ENCODE measurements around the gene TRIM73. TPM values are rescaled to one million over a fixed set of nuclear protein-coding genes. Genes with fewer than 3 reads are reported as not detected.
"Not testable (repeated sequence)": the region's sequence is repeated elsewhere in the genome, so short reads cannot be mapped to it uniquely, and the experiment has no call there.

TRIM73 gene
- polyA plus RNA-seq, 10 donors = 2.3 to 5.3 (median 2.8) TPM

DNA sequence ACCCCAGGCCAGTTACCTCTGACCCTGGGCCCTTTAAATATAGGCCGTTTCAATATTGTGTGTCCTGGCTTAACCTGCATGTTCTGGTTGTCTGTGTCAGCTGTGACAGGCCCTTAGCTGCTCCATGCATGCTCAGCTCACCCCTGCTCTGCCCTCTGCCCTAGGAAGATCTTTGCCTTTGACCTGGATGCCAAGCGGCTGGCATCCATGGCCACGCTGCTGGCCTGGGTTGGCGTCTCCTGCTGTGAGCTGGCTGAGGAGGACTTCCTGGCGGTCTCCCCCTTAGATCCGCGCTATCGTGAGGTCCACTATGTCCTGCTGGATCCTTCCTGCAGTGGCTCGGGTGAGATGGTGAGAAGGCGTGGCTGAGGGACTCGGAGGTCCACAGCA is 20.0 kb downstream of the TRIM73 start:
- DNase-seq = not testable (repeated sequence)

DNA sequence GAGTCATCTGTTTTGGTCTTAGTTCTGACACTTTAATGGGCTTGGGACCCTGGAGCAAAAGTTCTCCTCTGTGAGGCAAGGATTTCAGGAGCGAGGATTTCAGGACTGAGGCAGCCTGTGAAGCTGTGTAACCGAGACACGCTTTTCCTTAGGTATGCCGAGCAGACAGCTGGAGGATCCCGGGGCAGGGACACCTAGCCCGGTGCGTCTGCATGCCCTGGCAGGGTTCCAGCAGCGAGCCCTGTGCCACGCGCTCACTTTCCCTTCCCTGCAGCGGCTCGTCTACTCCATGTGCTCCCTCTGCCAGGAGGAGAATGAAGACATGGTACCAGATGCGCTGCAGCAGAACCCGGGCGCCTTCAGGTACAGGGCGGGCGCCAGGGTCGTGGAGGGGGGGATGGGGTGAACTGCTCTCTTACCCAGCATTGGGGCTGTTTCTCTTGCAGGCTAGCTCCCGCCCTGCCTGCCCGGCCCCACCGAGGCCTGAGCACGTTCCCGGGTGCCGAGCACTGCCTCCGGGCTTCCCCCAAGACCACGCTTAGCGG is 20.5 kb downstream of the TRIM73 start:
- DNase-seq = not testable (repeated sequence)

DNA sequence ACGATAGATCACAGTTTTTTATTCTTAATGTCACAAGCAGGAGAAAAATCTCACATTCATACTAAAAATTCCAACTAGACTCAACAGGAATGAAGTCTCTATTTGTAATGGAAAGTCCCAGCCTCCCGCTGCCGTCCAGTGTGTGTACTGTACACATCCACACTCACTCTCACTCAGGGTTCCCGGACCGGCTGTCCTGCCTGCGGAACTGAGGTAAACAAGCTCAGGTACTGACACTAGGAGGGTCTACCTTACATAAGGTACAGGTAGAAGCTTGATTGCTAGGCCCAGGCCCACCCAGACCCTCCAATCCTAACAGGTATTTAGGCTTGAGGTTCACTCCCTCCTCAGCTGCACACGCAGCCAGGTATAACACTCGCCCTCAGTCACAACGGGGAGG is 21.4 kb downstream of the TRIM73 start:
- not testable (repeated sequence) for DNase-seq

DNA sequence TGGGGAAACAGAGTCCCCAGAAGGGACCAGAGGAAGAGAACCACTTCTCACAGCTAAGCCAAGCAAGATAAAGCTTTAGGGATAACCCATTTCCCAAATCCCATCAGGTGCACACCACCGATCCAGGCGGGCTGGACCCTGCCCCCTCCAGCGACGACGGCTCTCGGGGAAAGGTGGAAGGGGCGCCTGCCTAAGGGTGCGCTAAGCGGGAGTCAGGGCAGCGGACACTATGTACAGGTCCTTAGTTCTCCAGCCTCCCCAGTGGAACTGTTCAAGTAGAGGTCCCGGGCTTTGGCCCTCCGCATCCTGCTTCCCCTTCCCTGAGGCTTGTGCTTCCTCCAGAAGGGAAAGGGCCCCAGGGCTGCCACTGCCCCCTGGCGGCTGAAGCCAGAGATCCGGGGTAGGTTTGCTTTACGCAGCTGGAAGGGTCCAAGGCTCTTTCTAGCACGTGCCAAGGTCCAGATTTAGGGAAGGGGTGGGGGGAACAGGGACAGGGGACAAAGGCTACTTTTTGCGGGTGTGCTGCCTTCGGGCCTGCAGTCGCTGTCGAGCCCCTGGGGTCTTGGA is 22.9 kb downstream of the TRIM73 start:
- DNase-seq = not testable (repeated sequence)

DNA sequence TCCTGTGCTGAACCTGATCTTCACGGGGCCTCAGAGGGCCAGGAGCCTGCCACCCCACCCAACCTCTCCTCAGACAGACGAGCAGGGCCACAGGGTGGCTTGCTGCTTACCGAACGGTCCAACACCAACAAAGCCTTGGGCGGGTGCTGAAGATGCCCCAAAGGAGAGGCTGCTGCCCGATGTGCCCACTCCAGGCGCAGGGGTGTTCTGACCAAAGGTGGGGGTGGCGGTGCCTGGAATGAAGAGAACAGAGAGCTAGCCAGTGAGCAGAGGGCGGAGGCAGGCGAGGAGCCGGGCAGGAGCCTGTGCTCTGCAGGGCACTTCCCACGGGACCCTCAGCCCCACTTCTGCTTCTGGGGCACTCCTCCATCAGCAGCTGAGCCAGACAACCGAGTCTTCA is 23.8 kb downstream of the TRIM73 start:
- DNase-seq = not testable (repeated sequence)

DNA sequence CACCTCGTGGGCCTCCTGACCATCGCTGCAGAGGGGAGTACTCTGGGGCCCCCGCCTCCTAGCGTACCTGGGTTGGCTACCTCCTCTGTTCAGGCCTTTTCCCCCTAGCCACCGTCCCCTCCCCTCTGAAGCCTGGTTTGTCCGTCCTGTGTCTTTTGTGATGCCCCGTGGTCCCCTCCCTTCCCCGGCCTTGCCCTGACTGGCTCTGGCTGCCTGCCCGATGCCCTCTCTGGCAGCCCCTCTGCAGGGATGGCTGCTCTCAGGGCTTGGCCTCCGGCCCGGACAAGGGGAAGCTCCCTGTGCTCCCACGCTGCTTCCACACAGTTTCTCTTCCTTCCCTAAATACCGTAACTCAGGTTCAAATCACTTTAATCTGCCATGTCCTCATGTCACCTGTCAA is 24.3 kb downstream of the TRIM73 start:
- DNase-seq = peak in 1 of 3 donors; percentile 4

DNA sequence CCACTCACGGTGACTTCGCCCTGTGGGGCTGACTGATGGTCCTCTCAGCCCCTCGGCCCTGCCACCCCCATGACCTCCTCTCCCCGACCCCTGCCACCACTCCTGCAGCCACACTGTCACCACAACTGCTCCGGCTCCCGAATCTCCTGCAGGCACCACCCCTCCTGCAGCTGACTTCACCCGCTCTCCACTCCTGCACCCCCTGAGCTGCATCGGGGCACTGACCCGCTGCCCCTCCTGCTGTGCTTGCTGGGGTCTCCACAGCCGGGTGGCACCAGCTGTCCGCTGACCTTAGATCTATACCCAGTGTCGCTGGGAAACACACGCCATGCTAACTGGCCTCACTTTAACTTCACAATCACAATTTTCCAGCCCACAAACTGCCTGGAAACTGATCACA is 24.7 kb downstream of the TRIM73 start:
- not testable (repeated sequence) for DNase-seq

DNA sequence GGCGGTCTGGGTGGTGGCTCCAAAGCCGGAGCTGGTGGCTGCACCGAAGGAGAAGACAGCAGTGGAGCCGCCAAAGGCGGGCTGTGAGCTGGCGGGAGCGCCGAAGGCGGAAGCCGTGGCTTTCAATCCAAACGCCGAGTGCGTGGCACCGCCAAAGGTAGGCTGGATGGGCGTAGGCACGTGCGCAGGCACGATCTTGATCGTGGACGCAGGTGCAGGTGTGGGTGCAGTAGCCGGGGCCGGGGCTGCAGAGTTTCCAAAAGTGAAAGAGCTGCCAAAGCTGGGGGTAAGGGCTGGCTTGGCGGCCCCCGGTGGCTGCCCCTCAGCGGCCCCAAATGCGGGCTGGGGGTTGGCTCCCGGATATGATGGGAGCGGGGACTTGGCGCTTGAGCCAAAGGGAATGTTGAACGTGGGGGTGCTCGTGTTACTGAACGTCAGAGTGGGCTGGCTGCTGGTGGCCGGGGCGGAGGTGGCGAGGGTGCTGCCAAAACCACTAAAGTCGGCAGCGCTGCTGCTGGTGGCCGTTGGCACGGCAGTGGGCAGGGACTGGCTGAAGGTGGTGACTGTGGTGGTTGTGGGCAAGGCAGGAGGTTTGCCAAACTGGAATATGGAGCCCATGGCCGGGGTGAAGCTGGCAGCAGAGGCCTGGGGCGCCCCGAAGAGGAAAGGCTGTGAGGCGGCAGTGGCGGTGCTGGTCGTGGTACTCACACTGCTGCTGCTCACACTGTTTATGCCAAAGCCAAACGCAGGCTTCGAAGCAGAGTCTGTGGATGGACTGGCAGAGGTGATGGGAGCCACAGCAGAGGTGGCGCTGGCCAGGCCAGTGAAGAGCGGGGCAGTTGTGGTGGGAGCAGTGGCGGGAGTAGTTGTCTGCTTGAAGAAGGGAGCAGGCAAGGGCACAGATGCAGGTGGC is 26.6 kb downstream of the TRIM73 start:
- DNase-seq = not testable (repeated sequence)

DNA sequence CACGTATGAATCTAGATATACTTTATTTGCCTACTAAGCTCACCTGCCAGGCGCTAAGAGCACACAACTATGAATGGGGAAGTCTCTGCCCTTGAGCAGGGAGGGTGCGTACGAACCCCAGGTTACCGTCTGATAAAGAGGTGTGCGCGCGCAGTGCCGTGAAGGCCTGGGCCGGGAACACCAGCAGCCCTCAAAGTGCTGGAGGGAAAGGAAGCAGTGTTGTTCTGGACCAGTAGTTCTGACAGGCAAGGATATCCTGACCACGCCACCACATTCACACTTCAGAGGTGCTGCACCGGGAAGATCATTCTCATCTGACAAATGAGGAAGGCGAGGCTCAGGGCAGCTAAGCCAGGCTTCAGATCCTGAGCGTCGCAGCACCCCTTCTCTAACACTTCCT is 28.1 kb downstream of the TRIM73 start:
- DNase-seq = not testable (repeated sequence)

DNA sequence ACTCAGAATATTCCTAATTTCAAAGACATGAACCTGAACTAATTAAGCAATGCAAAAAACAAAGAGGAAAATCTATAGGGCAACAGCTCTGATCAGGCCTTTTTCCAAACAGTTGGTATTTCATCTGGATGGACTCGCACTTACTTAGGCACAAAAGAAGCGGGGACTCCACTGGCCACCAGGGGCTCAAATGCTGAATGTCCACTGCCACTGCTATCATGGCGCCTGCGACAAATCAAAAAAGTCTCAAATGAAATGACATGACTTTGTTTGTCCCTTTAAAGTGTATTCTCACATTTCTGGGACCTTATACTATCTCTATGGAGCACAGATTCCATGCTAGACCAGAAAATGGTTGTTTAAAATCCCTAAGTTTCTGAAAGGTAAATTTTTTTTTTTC is 43.6 kb downstream of the TRIM73 start:
- not testable (repeated sequence) for DNase-seq

DNA sequence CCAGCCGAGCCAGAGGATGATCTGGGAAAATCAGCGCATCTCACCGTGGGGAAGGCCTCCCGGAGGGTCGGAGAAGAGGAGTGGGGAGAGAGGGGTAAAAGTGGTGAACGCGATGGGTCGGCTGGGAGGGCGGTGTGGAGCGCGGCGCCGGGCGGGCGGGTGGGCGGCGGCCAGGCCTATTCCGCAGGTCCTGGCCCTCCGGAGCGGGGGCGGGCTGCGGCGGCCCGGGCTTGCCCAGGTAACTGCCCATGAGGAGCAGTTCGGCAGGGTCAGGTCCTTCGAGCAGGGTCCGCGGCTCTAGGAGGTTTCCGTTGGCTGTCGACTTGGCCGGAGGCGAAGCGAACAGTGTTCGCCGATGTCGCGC is 46.7 kb downstream of the TRIM73 start:
- not testable (repeated sequence) for DNase-seq

DNA sequence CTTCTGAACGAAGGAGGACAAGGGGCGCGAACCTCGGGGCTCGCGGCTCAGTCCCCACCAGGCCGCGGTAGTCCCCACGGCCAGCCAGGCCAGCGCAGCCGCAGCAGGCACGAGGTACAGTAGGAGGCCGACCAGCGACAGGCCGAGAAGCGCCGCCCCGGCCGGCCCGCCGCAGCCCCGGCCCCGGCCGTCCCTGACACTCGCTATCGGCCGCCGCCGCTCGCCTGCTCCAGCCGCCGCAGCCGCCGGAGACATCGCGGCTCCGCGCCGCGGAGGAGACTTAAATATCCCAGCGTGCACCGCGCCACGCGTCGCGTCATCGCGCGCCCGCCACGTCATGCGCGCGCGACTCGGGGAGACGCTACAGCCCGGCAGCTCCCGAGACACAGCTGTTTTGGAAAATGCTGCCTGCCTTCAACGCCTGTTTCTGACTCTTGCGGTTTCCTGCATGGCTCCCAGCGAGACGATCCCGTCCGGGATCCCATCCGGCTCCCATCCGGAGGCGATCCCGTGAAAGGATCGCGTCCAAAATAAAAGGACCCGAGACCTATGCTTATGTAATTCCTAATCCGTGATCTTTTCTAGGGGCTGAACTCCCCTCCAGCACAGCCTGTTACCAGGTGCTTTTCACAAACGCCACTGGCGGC is 47.2 kb downstream of the TRIM73 start:
- peak; percentile 2 to 67 (median 20) for DNase-seq

DNA sequence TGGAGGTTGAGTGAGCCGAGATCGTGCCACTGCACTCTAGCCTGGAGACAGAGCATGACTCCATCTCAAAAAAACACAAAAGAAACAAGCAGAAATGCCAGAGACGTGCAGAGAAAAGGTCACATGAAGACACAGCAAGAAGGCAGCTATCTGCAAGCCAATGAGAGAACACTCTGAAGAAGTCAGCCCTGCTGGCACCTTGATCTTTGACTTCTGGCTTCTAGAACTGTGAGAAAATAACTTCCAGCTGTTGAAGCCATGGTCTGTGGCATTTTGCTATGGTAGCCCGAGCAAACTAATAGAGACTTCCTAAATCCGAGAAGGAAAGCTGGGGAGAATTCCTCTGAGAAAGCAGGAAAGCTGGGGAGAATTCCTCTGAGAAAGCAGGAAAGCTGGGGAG is 54.5 kb downstream of the TRIM73 start:
- DNase-seq = not testable (repeated sequence)

DNA sequence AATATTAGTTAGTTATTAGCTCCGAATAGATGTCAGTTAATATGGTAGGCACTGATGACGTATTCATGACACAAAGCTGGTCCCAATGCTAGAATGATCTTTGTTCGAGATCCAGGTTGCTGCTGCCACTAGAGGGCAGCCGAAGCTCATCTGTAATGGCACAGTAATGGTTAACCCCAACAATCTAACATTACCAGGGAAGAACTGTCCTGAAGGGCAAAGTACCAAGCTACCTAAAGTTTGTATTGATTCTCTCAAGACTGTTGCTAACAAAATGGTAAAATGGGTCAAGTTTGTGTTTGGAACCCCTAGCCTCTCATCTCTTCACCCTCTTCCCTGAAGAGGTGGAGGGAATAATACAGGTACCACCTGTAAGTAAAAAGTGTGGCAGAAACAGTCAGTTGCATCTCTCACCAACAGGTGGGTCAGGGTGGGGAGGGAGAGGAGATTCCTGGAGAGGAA is 57.1 kb downstream of the TRIM73 start:
- DNase-seq = not testable (repeated sequence)

Other genes with a start within 250 kb of the TRIM73 start
- gene POM121C, start 90.7 kb downstream of the TRIM73 start, polyA plus RNA-seq (ENCODE audit: insufficient read length in 10 of 10) = 10 to 100 TPM; 25.2 to 43.4 (median 36.0) TPM
- 1 to 10 TPM; 1.1 to 4.4 (median 1.8) TPM for gene SPDYE5, start 96.7 kb downstream of the TRIM73 start, polyA plus RNA-seq (ENCODE audit: insufficient read length in 10 of 10)